UCSD-AML1 (cell line): Measurements from ENCODE around the gene SYCE1.
"Not testable (repeated sequence)": the region's sequence is repeated elsewhere in the genome, so short reads cannot be mapped to it uniquely, and the experiment has no call there.

ENCODE experiments used
- DNase-seq: peaks from one replicate; lab custom pipeline; 2025; ENCODE audit not compliant: unreplicated experiment; lab: John Stamatoyannopoulos, UW

SYCE1 gene

DNA sequence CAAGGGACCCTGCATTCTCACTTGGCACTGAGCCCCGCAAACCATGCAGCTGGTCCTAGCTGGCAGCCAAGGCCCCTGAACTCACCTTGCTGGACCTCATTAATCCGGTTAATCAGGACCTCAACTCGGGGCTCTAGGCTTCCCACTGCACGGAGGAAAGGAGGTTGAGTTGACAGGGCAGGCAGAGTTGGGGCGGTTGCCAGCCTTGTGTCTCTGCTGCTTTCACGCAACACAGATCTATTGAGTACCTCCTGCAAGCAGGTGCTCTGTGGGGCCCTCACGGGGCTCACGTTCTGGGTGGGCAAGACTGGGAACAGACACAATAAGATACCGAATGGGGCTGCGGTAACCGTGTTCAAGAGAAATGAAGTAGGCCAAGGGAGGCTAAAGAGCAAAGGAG lies 6.2 kb downstream of the SYCE1 start:
- DNase-seq = no peak

DNA sequence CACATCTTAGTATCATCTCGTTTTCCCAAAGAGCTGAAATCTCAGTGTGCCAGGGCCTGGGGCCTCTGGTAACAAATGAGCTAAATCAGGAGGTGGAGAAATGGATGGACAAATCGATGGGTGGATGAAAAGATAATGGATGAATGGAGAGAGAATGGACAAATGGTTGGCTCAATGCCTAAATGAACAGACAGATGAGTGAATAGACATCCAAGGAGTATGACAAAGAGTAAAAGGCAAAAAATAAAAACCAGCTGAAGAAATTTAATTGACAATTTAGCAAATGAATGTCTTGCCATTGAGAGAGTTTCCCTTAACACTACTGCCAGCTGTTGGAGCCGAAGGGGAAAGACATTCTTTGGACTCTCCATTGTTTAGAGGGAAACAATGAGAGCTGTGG lies 8.0 kb downstream of the SYCE1 start:
- no peak for DNase-seq

DNA sequence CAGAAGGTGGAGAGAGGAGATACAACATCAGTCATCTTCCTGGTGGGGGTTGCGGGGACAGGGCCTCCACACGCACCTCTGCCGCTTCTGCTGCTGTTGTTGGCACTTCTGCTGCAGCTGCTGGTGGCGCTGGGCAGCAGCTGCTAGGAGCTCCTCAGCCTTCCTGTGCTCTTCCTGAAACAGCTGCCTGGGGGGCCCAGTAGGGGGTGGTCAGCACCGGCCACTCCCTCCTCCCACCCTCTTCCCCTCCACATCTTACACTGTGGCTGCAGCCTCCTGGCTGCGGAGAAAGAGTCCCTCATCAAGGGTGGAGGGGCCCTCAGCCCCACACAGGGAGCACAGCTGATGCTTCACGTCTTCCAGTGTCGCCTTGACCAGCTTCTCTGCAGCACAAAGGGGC lies 9.9 kb downstream of the SYCE1 start:
- no peak for DNase-seq

DNA sequence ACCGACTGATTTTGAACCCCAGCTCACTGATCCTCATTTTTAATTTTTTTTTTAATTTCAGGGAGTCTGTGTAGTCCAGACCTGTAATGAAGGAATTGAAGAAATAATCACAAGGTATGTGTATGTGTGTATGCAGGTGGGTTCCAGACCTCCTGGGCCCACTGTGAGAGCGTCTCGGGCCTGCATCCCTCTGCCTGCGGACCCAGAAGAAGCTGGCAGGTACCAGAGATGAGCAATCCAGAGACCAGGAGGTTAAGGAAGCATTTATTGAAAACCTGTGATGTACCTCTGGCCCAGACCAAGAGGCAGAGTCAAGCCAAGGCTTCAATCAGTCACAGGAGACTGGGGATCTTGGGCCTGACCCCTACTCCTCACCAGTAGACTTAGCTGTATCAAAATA lies 10.8 kb downstream of the SYCE1 start:
- DNase-seq = no peak

DNA sequence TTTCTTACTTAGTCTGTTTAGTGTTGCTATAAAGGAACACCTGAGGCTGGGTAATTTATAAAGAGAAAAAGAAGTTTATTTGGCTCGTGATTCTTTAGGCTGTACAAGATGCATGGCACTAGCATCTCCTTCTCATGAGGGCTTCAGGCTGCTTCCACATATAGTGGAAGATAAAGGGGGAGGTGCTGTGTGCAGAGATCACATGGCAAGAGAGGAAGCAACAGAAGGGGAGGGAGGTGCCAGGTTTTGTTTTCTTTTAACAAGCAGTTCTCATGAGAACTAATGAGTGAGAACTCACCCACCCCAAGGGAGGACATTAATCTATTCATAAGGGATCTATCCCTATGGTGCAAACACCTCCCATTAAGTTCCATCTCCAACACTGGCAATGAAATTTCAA lies 20.9 kb downstream of the SYCE1 start:
- no peak for DNase-seq

DNA sequence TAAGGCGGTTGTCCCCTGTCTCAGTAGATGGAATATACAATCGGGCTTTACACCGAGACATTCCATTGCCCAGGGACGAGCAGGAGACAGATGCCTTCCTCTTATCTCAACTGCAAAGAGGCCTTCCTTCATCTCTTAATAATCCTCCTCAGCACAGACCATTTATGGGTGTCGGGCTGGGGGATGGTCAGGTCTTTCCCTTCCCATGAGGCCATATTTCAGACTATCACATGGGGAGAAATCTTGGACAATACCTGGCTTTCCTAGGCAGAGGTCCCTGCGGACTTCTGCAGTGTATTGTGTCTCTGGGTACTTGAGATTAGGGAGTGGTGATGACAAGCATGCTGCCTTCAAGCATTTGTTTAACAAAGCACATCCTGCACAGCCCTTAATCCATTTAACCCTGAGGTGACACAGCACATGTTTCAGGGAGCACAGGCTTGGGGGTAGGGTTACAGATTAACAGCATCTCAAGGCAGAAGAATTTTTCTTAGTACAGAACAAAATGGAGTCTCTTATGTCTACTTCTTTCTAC lies 23.9 kb downstream of the SYCE1 start:
- not testable (repeated sequence) for DNase-seq

DNA sequence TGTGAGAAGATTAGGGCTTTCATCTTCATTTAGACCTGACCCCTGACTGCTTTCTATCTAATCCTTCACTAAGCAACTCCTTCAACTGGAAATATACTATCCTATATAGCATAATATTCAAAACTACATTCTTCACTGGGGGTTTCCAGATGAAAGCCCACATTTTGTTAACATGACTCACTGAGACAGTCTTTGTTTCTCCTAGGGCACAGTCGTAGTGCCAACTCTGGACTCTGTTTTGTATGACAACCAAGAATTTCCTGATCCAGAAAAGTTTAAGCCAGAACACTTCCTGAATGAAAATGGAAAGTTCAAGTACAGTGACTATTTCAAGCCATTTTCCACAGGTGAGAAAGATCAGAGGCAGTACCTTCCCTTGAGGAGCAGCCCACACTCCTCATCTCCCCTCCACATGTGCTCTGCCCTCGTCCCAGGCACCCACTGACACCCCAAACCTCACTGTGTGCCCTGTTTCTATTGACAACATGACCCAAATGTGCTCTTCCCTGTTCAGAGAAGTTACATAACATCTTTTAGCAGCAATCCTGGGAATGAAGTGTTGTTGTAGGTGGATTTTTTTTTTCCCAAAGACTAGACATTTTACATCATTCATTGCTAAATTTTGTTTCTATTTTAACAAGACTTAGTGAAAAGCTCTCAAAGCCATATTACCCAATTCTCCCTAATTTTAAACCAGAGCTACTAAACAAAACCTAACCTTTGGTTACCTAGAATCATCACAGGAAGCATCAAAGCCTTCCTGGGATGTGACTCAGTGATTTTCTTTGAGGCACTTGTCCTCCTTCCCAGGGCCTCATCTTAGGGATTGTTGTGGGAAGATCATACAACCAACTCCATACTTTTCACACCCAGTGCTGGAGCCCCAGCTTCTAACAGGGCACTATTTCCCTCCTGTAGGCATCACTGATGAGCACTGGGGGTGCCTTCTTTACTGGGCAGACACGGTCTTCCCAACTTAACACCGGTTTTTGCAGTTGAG lies 27.5 kb downstream of the SYCE1 start:
- DNase-seq = no peak

DNA sequence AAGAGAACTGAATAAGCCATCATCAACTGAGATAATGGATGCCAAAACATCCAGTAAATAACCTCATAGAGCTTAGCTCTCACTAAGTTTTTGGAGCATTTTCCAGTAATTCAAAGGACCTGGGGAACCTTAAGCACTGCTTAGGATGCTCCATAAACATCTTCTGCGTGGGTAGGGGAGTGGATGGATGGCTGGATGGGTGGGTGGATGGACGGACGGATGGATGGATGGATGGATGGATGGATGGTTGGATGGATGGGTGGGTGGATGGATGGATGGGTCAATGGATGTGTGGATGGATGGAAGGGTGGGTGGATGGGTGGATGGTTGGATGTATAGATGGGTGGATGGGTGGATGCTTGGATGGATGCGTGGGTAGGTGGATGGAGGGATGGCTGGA lies 29.2 kb downstream of the SYCE1 start:
- DNase-seq = no peak

DNA sequence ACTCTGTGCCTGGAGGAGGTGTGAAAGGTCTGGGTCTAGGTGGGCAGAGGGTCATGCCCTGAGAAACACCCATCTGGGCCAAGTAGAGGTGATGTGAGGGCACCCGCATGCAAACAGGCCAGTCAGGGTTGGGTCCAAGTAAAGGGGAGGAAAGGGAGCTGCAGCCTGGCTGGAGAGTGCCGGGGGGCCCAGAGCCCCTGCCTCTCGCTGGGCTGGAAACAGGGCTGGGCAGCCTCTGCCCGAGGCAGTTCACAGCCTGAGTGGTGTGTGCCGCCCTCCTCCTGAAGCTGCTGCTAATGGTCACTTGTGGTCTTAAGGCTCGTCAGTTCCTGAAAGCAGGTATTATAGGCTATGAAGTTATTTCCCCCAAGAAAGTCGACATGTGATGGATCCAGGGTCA lies 31.0 kb downstream of the SYCE1 start:
- DNase-seq = no peak

DNA sequence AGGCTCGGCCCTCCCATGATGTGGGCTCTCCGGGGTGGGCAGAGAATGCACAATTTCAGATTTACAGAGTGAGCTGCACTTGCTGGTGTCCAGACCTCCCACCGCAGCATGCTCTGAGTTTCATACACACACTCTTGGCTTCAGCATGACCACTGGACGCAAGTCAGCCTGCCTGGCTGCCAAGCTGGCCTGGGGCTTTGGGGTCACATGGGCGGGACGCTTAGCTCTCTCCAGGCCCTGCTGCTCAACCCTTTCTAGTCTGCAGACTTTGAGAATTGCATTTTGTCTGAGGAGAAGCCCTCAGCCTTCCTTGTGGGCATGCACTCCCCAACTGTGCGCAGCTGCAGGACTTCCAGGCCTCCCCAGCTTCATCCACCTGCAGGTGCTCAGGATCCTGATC lies 32.5 kb downstream of the SYCE1 start:
- no peak for DNase-seq

DNA sequence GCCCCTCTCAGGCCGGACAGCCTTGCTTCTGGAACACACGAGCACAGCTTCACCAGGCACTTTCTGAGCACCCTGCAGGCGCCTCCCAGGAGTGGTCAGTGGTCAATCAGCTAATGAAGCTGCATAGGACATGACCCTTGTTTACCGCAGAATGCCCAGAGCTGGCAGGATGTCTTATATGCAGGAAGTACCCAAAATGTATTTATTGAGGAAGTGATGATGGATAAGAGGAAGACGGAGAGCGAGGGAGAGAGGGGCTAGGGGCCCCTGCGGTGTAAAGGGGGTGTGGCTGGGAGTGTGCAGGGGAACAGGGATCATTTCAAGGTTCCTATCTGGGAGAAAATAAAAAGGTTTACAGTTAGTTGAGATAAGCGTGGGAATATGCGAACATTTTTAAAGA lies 34.9 kb downstream of the SYCE1 start:
- DNase-seq = peak; percentile 49

DNA sequence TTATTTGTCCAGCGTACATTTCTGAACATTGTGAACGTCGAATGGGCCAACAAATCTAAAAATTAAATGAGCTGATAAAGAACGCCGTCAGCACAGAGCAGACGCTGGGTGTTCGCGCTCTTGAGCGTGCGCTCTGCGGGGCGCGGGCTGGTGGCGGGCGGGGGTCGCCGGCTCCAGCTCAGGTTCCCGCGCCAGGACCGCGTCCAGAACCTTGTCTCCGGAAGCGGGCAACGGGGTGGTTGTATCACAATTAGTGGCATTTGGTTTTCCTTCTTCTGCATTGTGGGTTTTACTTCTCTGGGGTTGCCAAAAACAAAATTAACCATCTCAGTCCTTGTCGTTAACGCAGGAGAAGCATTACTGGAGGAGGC lies 35.8 kb downstream of the SYCE1 start:
- DNase-seq = no peak

DNA sequence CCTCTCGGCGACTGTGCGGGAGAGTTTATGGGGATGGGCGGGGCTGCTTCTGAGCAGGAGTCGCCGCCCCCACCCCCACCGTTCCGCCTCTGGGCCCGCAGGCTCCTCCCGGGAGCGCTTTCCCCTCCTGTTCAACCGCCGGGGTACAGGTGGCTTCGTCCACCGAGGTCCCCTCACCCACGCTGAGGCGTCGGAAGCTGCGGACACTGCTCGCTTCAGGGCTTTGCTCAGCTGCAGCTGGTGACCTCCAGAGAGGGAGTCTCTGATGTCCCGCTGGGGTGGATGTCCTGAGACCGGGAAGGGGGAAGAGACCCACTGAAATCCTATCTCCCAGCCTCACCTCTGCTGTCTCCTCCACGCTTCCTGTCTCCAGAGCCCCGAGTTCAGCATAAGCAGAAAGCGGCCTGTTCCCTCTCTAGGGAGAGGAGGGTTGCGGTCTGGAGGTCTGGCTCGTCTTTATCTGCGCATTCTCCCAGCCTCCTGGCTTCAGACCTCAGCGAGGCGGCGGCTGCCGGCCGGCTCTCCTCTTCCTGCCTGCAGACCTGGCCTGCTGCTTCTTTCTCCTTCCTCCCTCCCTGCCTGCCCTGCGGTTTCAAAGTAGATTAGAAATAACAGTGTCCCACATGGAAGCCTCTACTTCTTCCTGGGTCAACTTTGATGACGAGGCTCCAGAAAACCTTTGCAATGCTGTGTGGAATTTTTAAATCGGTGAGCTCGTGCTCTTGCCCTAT lies 36.4 kb downstream of the SYCE1 start:
- peak; percentile 59 for DNase-seq

DNA sequence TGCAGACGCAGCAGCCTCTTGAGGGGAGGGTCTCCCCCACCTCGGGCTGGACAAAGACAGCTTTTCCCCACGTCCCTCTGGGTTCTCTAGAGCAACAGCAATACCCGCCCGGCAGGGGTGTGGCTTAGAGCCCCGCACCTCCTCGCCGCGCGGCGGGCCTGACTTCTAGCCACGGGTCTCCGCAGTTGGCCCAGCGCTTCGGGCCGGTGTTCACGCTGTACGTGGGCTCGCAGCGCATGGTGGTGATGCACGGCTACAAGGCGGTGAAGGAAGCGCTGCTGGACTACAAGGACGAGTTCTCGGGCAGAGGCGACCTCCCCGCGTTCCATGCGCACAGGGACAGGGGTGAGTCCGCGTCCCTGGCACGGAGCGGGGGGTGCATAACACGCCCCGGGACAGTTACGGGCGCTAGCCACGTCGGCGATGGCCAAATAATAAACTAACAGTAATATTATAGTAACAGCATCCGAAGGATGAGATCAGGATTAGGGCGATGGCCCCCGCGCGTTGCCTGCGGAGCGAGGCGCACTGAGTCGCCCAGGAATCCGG lies 37.0 kb downstream of the SYCE1 start:
- DNase-seq = no peak

DNA sequence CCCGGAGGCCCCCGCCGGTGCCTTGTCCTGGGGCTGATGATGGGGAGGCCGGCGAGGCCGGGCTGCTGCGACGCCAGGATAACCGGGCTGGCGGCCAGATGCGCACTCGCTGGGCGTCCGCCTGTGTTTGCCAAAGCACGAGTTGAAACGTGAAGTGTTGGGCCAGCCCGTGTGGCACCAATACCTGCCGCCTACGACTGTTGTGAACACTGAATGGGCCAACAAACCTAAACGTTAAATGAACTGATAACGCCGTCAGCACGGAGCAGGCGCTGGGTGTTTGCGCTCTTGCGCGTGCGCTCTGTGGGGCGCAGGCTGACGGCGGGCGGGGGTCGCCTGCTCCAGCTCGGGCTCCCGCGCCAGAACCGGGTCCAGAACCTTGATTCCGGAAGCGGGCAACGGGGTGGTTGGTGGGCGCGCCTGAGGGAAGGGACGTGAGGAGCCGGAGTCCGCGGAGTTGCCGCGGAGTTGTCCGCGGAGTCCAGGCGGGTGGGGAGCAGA lies 37.6 kb downstream of the SYCE1 start:
- no peak for DNase-seq

DNA sequence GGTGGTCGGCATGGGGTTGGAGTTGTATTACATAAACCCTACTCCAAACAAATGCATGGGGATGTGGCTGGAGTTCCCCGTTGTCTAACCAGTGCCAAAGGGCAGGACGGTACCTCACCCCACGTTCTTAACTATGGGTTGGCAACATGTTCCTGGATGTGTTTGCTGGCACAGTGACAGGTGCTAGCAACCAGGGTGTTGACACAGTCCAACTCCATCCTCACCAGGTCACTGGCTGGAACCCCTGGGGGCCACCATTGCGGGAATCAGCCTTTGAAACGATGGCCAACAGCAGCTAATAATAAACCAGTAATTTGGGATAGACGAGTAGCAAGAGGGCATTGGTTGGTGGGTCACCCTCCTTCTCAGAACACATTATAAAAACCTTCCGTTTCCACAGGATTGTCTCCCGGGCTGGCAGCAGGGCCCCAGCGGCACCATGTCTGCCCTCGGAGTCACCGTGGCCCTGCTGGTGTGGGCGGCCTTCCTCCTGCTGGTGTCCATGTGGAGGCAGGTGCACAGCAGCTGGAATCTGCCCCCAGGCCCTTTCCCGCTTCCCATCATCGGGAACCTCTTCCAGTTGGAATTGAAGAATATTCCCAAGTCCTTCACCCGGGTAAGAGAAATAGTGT lies 38.3 kb downstream of the SYCE1 start, which contains the start of gene CYP2E1:
Gene CYP2E1 (plus strand): TSS at position 407 of the 632 bp plus-strand sequence. CDS start 33 bp downstream, at position 440.
- no peak for DNase-seq

DNA sequence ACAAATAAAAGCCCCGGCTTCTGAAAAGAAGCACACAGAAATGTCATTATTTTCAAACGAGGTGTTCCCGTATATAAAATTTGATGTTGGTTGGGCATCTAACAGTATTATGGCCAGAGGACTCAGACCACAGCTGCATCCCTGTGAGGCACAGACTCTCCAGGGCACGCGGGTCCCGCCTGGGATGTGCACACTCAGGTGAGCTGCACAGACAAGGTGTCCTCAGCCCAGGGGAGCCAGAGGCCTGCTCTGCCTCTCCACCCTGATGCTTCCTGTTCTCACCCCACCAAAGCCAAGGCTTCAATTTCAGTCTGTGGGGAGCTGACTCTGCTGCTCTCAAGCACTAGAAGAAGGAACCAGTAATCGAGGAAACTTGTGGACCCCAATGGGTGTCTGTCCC lies 39.9 kb downstream of the SYCE1 start:
- DNase-seq = no peak

DNA sequence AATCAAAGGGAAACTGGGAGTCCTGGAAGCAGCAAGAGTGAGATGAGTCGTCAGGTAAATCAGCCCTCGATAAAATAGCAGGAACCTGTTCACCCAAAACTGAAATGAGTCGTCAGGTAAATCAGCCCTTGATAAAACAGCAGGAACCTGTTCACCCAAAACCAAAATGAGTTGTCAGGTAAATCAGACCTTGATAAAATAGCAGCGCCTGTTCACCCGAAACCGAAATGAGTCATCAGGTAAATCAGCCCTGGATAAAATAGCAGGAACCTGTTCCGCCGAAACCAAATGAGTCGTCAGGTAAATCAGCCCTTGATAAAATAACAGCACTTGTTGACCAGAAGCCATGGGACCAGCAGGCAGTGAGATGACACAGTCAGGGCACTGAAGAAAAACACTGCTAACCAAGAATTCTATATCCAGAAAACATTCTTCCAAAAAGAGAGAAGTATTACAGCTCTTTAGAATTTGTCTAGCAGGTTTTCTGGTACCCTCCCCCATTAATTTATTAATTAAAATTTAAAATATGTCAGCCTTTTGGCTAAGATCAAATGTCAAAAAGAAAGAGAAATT lies 41.7 kb downstream of the SYCE1 start:
- no peak for DNase-seq

DNA sequence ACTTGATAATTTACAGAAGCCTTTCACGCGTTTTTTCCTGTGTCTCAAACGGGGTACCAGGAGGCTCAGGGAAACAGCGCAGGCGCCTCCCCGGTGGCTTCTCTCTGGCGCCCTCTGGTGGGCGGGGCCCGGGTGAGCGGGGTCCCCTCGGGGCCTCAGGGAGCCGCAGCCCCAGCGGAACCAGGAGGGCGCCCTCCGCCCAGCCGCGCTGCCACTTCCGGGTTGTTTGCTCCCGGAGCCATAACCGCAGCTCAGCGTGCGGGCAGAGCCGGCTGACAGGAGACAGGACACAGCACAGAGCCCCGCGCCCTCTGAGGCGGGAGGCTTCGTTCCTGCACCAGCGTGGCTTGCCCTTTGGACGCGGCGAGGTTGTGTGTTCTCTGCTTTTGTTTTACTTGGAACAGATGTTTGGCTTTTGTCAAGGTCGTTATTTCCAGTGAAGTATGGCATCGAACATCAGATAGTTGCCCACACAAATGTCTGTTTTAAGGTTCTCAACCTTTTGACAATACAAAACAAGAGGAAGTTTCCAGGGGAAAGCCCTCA lies 45.1 kb downstream of the SYCE1 start:
- peak; percentile 85 for DNase-seq

DNA sequence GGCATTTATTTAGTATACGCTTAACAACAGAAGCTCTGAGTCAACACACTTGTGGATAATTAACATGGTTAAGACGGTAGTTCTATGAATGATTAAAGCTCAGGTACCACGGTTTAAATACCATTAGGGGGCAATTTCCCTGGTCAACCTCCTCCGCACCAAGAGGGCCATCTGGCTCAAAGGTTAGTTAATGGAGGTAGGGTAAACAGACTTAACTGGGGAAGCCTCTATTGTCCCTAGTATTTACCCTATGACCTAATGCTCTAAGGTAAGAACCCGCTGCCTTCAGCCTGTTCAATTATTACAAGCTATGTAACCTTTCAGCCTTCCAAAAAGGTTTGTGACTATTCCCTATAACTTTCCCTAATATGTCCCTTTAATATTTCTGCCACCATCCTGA lies 46.9 kb downstream of the SYCE1 start:
- not testable (repeated sequence) for DNase-seq
